GM12878 (cell line): Measurements from ENCODE around the gene BNC2.

Source experiments
- CREB1 ChIP-seq: IDR thresholded peaks from 2 replicates; pipeline ENCODE4 v1.6.1; 2012; ENCODE audit warnings: low read depth, mild to moderate bottlenecking, inconsistent platforms
- MXI1 ChIP-seq: fragments of 150-350 bp; IDR thresholded peaks from 2 replicates; pipeline ENCODE4 v1.6.1; 2011; ENCODE audit warnings: low read depth, mild to moderate bottlenecking, inconsistent platforms, low read length, improper control_type of control experiment
- TF ChIP-seq, protein P1 (sequence below), 3 experiments: IDR thresholded peaks in 2 of 3; conservative IDR thresholded peaks in 1 of 3; 2 replicates each; pipeline ENCODE4 v1.5.1; 2011; ENCODE audit warnings: low read depth in 3 of 3, low read length in 3 of 3, mild to moderate bottlenecking in 3 of 3, control low read depth in 2 of 3, moderate library complexity in 2 of 3, inconsistent platforms in 1 of 3, mixed read lengths in 1 of 3; ENCODE audit not compliant: control insufficient read depth in 2 of 3, insufficient read depth in 1 of 3; ENCODE audit errors: extremely low read depth in 1 of 3

DNA sequence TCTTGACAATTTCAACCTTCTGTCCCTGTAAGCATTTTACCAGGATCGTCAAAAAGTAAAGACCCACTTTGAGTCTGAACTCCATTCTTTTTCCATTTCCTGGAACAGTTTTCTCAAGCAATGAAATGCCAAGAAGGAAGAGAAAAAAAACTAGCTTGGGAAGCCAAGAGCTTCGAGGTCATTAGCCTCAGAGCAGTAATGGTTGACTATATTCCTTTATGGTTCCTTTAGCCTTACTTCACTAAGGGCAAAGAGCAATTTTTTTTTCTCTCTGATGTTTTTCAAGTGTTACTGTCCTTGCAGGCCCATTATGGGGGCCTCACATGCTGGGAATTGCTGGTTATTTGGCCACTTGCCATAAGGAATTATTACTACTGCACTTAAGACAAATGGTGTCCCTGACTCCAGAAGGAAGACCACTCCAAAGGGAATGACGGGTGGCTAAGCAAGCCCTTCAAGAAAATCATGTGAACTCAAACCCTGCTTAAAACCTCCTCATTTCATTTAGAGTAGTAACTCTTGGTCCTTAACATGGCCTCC lies 37.1 kb downstream of the BNC2 start:
- TF ChIP-seq, protein P1, sequence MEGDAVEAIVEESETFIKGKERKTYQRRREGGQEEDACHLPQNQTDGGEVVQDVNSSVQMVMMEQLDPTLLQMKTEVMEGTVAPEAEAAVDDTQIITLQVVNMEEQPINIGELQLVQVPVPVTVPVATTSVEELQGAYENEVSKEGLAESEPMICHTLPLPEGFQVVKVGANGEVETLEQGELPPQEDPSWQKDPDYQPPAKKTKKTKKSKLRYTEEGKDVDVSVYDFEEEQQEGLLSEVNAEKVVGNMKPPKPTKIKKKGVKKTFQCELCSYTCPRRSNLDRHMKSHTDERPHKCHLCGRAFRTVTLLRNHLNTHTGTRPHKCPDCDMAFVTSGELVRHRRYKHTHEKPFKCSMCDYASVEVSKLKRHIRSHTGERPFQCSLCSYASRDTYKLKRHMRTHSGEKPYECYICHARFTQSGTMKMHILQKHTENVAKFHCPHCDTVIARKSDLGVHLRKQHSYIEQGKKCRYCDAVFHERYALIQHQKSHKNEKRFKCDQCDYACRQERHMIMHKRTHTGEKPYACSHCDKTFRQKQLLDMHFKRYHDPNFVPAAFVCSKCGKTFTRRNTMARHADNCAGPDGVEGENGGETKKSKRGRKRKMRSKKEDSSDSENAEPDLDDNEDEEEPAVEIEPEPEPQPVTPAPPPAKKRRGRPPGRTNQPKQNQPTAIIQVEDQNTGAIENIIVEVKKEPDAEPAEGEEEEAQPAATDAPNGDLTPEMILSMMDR (IDR thresholded peaks at IDR 0.05 in 2 of 3, conservative IDR thresholded peaks at IDR 0.05 in 1 of 3; ENCODE audit: control insufficient read depth in 2 of 3, extremely low read depth in 1 of 3, insufficient read depth in 1 of 3, low read depth in 3 of 3, low read length in 3 of 3) = no peak
- TF ChIP-seq CREB1 = no peak
- no peak for TF ChIP-seq MXI1
